MCF 10A (cell line): ENCODE results near the gene PSMD13. TPM values are rescaled to one million over a fixed set of nuclear protein-coding genes. Genes with fewer than 3 reads are reported as not detected.

Source experiments
- BruUV-seq: library from RNA; stranded (reverse); fragments of 400-500 nt; replicated peaks from 2 replicates; lab custom pipeline; 2021; lab: Mats Ljungman, UMichigan
- CTCF ChIA-PET: fragments of 300-600 bp; sonication (Branson Sonifier 250); formaldehyde crosslinking; extraction: SDS; loops from one replicate; lab custom pipeline; 2021; ENCODE audit warnings: antibody characterized with exemption, inconsistent platforms; lab: Yijun Ruan, JAX
- POLR2A ChIA-PET: fragments of 300-600, 350-650 bp; sonication (Branson Sonifier 250); formaldehyde crosslinking; extraction: SDS; loops from one replicate; lab custom pipeline; 2020; ENCODE audit warnings: antibody characterized with exemption, inconsistent platforms; lab: Yijun Ruan, JAX
- DNase-seq: peaks from one replicate; pipeline ENCODE4 v3.0.0-alpha.2; 2018; ENCODE audit not compliant: unreplicated experiment
- H3K27ac Mint-ChIP-seq: one replicate; pipeline ENCODE4 v1.8.0; 2022; ENCODE audit warnings: mild to moderate bottlenecking, low read depth, mixed read lengths; ENCODE audit not compliant: unreplicated experiment
- H3K27me3 Mint-ChIP-seq: one replicate; pipeline ENCODE4 v1.8.0; 2022; ENCODE audit warnings: mixed read lengths; ENCODE audit not compliant: insufficient read depth, unreplicated experiment
- H3K36me3 Mint-ChIP-seq: one replicate; pipeline ENCODE4 v1.8.0; 2022; ENCODE audit warnings: mild to moderate bottlenecking, moderate library complexity, mixed read lengths; ENCODE audit not compliant: insufficient read depth, unreplicated experiment
- H3K4me1 Mint-ChIP-seq: one replicate; pipeline ENCODE4 v1.8.0; 2022; ENCODE audit warnings: mixed read lengths; ENCODE audit not compliant: insufficient read depth, unreplicated experiment
- H3K4me3 Mint-ChIP-seq: one replicate; pipeline ENCODE4 v1.8.0; 2022; ENCODE audit warnings: mild to moderate bottlenecking, moderate library complexity, mixed read lengths; ENCODE audit not compliant: unreplicated experiment
- H3K9me3 Mint-ChIP-seq: one replicate; pipeline ENCODE4 v1.8.0; 2022; ENCODE audit warnings: mixed read lengths; ENCODE audit not compliant: unreplicated experiment
- intact Hi-C: fragments of 100-400 bp; cut with micrococcal nuclease; formaldehyde crosslinking; loops from 2 replicates; pipeline ENCODE4 v1.14.1; 2022
- total RNA-seq: library from RNA; stranded (reverse); gene quantifications from 2 replicates; pipeline ENCODE4 v1.2.3, GENCODE V29; 2022
- TF ChIP-seq, protein P1 (sequence below): fragments of 200-600 bp; IDR thresholded peaks from one replicate; pipeline ENCODE4 v1.8.0; 2022; ENCODE audit warnings: antibody characterized with exemption, mild to moderate bottlenecking; ENCODE audit not compliant: unreplicated experiment

Gene PSMD13
- total RNA-seq, 1 experiment from 2014 or later: 103 TPM

DNA sequence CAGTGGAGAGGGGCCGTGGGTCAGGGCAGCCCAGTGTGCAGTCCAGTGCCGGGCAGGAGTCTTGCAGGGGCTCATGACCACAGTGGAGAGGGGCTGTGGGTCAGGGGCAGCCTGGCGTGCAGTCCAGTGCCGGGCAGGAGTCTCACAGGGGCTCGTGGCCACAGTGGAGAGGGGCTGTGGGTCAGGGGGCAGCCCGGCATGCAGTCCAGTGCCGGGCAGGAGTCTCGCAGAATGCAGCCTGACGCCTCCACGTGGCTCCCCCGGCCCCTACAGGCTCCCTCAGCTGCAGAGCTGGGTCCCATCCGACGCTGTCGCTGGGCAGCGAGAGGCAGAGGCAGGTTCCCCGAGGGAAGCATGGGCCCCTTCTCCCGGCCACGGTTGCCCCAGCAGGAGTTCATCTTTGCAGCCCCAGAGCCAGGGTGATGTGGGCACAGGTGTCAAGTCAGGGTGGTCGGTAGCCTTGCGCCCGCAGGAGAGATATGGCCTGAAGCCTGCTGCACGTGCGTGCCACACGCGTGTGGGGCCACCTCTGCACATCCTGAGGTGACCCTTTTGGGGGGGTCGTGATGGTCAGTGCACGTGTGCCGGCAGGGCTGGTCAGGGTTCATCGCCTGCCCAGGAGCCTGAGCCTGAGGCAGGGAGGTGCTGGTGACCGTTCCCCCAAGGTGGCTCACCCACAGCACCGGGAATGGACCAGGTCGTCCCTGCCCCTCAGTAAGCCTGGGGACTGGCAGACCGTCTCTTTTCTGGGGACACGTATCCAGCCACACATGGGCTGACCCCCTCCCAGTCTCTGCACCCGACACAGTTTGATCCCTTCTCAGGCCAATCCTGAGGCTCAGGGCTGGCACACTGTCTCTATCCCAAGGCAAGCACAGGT is 59.6 kb downstream of the PSMD13 start:
- CTCF ChIA-PET: interaction anchor here (0.5 kb wide), 1 partner anchor 152 kb away, joined by 3 read pairs; no protein-coding TSS in a partner anchor
- no TSS peak for BruUV-seq
- POLR2A ChIA-PET: interaction anchor here (0.6 to 1.2 kb wide), 2 partner anchors 59 to 322 kb away, joined by 3 to 4 read pairs; no protein-coding TSS in a partner anchor
- peaks cover 7% of the 10 kb centered on the region for H3K4me1 Mint-ChIP-seq
- H3K27me3 Mint-ChIP-seq: no peaks in the 10 kb centered on the region
- no peak overlapping the region for H3K27ac Mint-ChIP-seq
- TF ChIP-seq, protein P1, sequence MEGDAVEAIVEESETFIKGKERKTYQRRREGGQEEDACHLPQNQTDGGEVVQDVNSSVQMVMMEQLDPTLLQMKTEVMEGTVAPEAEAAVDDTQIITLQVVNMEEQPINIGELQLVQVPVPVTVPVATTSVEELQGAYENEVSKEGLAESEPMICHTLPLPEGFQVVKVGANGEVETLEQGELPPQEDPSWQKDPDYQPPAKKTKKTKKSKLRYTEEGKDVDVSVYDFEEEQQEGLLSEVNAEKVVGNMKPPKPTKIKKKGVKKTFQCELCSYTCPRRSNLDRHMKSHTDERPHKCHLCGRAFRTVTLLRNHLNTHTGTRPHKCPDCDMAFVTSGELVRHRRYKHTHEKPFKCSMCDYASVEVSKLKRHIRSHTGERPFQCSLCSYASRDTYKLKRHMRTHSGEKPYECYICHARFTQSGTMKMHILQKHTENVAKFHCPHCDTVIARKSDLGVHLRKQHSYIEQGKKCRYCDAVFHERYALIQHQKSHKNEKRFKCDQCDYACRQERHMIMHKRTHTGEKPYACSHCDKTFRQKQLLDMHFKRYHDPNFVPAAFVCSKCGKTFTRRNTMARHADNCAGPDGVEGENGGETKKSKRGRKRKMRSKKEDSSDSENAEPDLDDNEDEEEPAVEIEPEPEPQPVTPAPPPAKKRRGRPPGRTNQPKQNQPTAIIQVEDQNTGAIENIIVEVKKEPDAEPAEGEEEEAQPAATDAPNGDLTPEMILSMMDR: no peak
- intact Hi-C loops: no loop called here
- no peak overlapping the region for H3K4me3 Mint-ChIP-seq
- H3K9me3 Mint-ChIP-seq: no peaks in the 10 kb centered on the region
- H3K36me3 Mint-ChIP-seq: no peaks in the 10 kb centered on the region
- no peak for DNase-seq

DNA sequence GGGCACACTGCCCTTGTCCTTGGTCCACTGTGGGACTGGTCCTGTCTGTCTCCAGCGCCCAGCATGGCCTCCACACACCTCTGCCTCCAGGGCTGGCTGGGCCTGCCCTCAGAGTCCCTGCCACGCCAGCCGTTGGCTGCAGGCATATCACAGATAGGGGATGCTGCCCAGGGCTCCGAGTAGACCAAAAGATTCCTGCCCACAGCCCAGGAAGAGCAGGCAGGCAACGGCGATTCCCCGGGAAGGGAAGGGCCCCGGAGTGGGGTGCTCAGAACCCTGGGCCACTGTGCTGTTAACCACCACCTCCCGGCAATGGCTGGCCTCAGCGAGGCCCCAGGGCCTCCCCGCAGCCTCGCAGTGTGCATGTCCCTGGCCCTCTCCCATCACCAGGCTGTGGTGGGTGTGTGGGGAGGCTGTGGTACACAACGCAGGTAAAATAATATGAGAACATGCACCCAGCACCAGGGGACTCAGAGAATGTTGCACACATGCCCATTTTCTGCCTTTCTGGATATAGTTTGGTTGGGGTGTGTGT is 60.3 kb downstream of the PSMD13 start:
- H3K9me3 Mint-ChIP-seq: no peaks in the 10 kb centered on the region
- no peaks in the 10 kb centered on the region for H3K27me3 Mint-ChIP-seq
- H3K27ac Mint-ChIP-seq: no peak overlapping the region
- peaks cover 7% of the 10 kb centered on the region for H3K4me1 Mint-ChIP-seq
- BruUV-seq: no TSS peak
- no peak overlapping the region for H3K4me3 Mint-ChIP-seq
- ChIA-PET POLR2A (no interaction called here), CTCF (no interaction called here)
- TF ChIP-seq, protein P1: no peak
- H3K36me3 Mint-ChIP-seq: no peaks in the 10 kb centered on the region
- intact Hi-C loops: no loop called here
- DNase-seq: no peak

DNA sequence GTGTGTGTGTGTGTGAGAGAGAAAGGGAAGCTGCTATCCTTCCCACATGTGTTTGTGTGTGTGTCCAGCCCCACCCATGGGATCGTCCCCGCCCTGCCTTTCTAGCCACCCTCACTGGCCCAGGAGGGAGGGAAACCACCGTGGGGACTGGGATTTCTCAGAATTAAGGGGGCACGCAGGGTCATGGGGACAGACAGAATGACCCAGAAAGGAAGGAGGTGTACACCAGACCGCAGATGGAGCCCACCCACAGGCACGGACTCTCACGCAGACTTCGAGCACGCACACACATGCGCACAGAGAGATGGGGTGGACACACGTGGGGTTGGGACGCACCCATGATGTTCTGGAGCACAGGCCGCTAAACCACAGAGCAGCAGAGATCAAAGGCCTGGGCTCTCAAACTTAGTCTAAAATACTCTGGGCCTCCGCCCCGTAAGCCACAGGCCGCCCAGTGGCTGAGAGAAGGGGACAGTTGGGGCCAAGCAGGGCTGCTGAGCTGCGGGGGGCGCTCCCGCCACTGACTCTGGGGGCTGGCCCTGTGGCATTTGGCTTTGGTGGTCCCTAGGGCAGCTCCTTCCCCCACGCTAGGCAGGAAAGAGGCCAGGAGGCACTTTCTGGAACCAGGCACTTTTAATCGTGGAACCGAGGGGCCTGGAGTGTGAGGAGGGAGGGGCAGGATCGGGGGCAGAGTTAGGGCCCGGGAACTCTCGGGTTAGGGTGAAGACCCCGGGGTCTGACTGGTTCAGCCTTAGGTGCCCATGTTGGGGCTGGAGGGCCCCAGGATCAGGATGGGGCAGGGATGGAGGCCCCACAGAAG is 61.0 kb downstream of the PSMD13 start:
- Mint-ChIP-seq H3K27ac (no peak overlapping the region), H3K4me3 (no peak overlapping the region), H3K4me1 (peaks cover 7% of the 10 kb centered on the region), H3K36me3 (no peaks in the 10 kb centered on the region), H3K27me3 (no peaks in the 10 kb centered on the region), H3K9me3 (no peaks in the 10 kb centered on the region)
- POLR2A ChIA-PET: no interaction called here
- intact Hi-C loops: no loop called here
- BruUV-seq: no TSS peak
- DNase-seq: no peak
- TF ChIP-seq, protein P1: no peak
- CTCF ChIA-PET: no interaction called here
